Type B pancreatic cell (in vitro differentiated cells): ENCODE measurements around the gene AK5. TPM values are rescaled to one million over a fixed set of nuclear protein-coding genes. Genes with fewer than 3 reads are reported as not detected.
"Not testable (repeated sequence)": the region's sequence is repeated elsewhere in the genome, so short reads cannot be mapped to it uniquely, and the experiment has no call there.

ENCODE experiments used
- DNase-seq: peaks from one replicate; pipeline ENCODE4 v3.0.0; 2021; ENCODE audit warnings: mixed read lengths; ENCODE audit not compliant: unreplicated experiment; ENCODE audit errors: extremely low spot score
- H3K27ac Mint-ChIP-seq: 2 replicates; pipeline ENCODE4 v1.8.0; 2021; ENCODE audit warnings: mild to moderate bottlenecking, mixed read lengths
- H3K27me3 Mint-ChIP-seq: 2 replicates; pipeline ENCODE4 v1.8.0; 2021; ENCODE audit warnings: mixed read lengths
- H3K36me3 Mint-ChIP-seq: 2 replicates; pipeline ENCODE4 v1.8.0; 2021; ENCODE audit warnings: mixed read lengths
- H3K4me1 Mint-ChIP-seq: one replicate; pipeline ENCODE4 v1.8.0; 2021; ENCODE audit warnings: mixed read lengths; ENCODE audit not compliant: unreplicated experiment
- H3K4me3 Mint-ChIP-seq: 2 replicates; pipeline ENCODE4 v1.8.0; 2021; ENCODE audit warnings: mild to moderate bottlenecking, mixed read lengths
- H3K9me3 Mint-ChIP-seq: 2 replicates; pipeline ENCODE4 v1.8.0; 2021; ENCODE audit warnings: mixed read lengths
- total RNA-seq: library from RNA; stranded (reverse); gene quantifications from 2 replicates; pipeline ENCODE4 v1.2.1, GENCODE V29; 2021; ENCODE audit warnings: low replicate concordance
- TF ChIP-seq, protein P1 (sequence below): fragments of 200-600 bp; sonication (generic); conservative IDR thresholded peaks from 2 replicates; pipeline ENCODE4 v1.5.0; 2021; ENCODE audit warnings: antibody characterized with exemption, mild to moderate bottlenecking

The AK5 gene
- total RNA-seq, 1 donor from 2014 or later, result 1.0 TPM

DNA sequence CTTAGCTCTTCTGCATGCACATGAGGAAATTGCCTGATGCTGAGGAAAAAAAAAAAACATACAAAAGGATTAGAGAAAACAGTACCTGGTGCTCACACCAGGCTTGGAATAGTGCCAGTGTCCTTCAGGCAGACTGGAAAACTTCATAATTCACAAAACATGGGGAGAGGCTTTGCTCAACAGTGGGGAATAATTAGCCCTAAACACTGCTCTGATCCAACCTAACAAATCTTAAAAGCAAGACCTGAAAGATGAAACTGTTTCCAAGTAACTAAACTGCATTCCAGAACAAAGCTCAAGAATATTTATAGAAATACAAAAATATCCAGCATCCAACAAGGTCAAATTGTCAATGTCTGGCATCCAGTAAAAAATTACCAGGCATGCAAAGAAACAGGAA lies 124.8 kb downstream of the AK5 start:
- H3K4me3 Mint-ChIP-seq, result peak overlapping the region; percentile 24
- DNase-seq, result no peak
- H3K27me3 Mint-ChIP-seq, result peaks cover 7% of the 10 kb centered on the region
- TF ChIP-seq, protein P1, sequence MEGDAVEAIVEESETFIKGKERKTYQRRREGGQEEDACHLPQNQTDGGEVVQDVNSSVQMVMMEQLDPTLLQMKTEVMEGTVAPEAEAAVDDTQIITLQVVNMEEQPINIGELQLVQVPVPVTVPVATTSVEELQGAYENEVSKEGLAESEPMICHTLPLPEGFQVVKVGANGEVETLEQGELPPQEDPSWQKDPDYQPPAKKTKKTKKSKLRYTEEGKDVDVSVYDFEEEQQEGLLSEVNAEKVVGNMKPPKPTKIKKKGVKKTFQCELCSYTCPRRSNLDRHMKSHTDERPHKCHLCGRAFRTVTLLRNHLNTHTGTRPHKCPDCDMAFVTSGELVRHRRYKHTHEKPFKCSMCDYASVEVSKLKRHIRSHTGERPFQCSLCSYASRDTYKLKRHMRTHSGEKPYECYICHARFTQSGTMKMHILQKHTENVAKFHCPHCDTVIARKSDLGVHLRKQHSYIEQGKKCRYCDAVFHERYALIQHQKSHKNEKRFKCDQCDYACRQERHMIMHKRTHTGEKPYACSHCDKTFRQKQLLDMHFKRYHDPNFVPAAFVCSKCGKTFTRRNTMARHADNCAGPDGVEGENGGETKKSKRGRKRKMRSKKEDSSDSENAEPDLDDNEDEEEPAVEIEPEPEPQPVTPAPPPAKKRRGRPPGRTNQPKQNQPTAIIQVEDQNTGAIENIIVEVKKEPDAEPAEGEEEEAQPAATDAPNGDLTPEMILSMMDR, result peak; percentile 16
- H3K9me3 Mint-ChIP-seq, result peaks cover 13% of the 10 kb centered on the region
- H3K36me3 Mint-ChIP-seq, result no peaks in the 10 kb centered on the region
- H3K27ac Mint-ChIP-seq, result no peak overlapping the region
- peaks cover 6% of the 10 kb centered on the region for H3K4me1 Mint-ChIP-seq

DNA sequence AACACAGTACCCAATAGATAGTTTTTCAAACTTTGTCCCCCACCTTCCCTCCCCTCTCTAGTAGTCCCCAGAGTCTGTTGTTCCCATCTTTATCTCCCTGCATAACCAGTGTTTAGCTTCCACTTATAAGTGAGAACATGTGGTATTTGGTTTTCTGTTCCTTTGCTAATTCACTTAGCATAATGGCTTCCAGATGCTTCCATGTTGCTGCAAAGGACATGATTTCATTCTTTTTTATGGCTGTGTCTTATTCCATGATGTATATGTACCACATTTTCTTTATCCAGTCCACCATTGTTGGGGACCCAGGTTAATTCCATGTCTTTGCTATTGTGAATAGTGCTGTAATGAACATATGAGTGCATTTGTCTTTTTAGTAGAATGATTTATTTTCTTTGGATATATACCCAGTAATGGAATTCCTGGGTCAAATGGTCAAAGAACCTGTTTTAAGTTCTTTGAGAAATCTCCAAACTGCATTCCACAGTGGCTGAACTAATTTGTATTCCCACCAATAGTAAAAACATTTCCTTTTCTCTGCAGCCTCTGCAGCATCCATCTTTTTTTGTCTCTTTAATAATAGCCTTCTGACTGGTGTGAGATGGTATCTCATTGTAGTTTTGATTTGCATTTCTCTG lies 126.0 kb downstream of the AK5 start:
- Mint-ChIP-seq H3K27me3 (peaks cover 7% of the 10 kb centered on the region), H3K4me1 (peaks cover 14% of the 10 kb centered on the region), H3K4me3 (peak overlapping the region; percentile 47), H3K36me3 (no peaks in the 10 kb centered on the region), H3K27ac (peak overlapping the region; percentile 47), H3K9me3 (peaks cover 13% of the 10 kb centered on the region)
- TF ChIP-seq, protein P1, result no peak
- no peak for DNase-seq

DNA sequence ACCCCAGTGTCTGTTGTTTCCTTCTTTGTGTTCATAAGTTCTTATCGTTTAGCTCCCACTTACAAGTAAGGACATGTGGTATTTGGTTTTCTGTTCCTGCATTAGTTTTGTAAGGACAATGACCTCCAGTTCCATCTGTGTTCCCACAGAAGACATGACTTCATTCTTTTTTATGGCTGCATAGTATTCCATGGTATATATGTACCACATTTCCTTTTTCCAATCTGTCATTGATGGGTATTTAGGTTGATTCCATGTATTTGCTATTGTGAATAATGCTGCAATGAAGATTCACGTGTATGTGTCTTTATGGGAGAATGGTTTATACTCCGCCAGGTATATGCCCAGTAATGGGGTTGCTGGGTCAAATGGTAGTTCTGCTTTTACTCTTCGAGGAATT lies 127.1 kb downstream of the AK5 start:
- H3K4me1 Mint-ChIP-seq, result peaks cover 24% of the 10 kb centered on the region
- H3K9me3 Mint-ChIP-seq, result peaks cover 13% of the 10 kb centered on the region
- H3K27me3 Mint-ChIP-seq, H3K36me3 Mint-ChIP-seq, H3K4me3 Mint-ChIP-seq, DNase-seq, H3K27ac Mint-ChIP-seq: not testable (repeated sequence)

- Mint-ChIP-seq H3K36me3 (no peaks in the 10 kb centered on the region), H3K4me1 (peaks cover 18% of the 10 kb centered on the region), H3K4me3 (peak overlapping the region; percentile 49), H3K27me3 (no peaks in the 10 kb centered on the region), H3K9me3 (peaks cover 12% of the 10 kb centered on the region), H3K27ac (peak overlapping the region; percentile 69)
- no peak for DNase-seq
- TF ChIP-seq, protein P1, result no peak
Observed at GRCh38 chr1:77412069-77412819, 130.4 kb downstream of the AK5 start.

DNA sequence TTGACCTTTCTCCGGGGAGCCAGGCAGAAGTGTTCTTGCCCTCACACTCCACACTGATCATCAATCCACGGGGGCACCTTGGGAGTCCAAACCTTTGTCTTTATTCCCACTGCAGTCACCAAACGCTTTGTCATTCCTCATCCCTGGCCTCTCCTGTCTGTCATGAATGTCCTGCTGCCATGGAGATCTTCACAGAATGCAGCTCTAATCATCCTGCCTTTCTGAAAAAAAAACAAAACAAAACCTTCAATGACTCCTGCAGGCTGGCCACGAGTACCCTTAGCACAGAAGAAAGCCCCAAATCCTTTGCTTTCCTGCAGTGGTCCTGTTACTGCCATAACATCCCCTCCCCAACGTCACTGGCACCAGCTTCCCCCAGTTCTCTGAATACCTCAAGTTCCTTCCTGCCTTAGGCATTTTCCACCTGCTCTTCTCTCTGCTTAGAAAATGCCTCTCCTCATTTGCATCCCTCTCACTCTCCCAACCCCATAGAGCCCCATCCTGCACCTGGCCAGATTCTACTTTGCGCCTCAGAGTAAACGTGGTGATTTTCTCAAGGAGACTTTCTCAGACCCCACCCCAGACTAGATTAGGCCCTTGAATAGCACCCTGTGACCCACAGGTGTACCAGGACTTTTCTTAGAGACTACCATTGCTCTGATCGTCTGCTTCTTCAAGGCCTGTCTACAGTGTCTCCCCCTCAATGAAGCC lies 131.2 kb downstream of the AK5 start:
- DNase-seq, result no peak
- H3K4me1 Mint-ChIP-seq, result peaks cover 18% of the 10 kb centered on the region
- H3K9me3 Mint-ChIP-seq, result peaks cover 10% of the 10 kb centered on the region
- H3K4me3 Mint-ChIP-seq, result peak overlapping the region; percentile 27
- H3K36me3 Mint-ChIP-seq, result no peaks in the 10 kb centered on the region
- no peaks in the 10 kb centered on the region for H3K27me3 Mint-ChIP-seq
- TF ChIP-seq, protein P1, result no peak
- peak overlapping the region; percentile 35 for H3K27ac Mint-ChIP-seq
